Mesothelial cell of epicardium (in vitro differentiated cells): ENCODE data around the gene SYMPK. TPM values are rescaled to one million over a fixed set of nuclear protein-coding genes. Genes with fewer than 3 reads are reported as not detected.

Experiments
- DNase-seq, 2 experiments: peaks; one replicate each; pipeline ENCODE4 v3.0.0; 2021; ENCODE audit warnings: low spot score in 2 of 2; ENCODE audit not compliant: unreplicated experiment in 2 of 2
- H3K27ac Mint-ChIP-seq: 2 replicates; pipeline ENCODE4 v1.8.0; 2021; ENCODE audit warnings: mixed read lengths
- H3K27me3 Mint-ChIP-seq: 2 replicates; pipeline ENCODE4 v1.8.0; 2021; ENCODE audit warnings: low read depth, mixed read lengths
- H3K36me3 Mint-ChIP-seq: 2 replicates; pipeline ENCODE4 v1.8.0; 2021; ENCODE audit warnings: mixed read lengths
- H3K4me1 Mint-ChIP-seq: 2 replicates; pipeline ENCODE4 v1.8.0; 2021; ENCODE audit warnings: mixed read lengths
- H3K4me3 Mint-ChIP-seq: 2 replicates; pipeline ENCODE4 v1.8.0; 2021; ENCODE audit warnings: mild to moderate bottlenecking, moderate library complexity, mixed read lengths
- H3K9me3 Mint-ChIP-seq: 2 replicates; pipeline ENCODE4 v1.8.0; 2021; ENCODE audit warnings: mixed read lengths
- CTCF ChIP-seq: fragments of 200-600 bp; sonication (generic); IDR thresholded peaks from one replicate; pipeline ENCODE4 v1.5.0; 2021; ENCODE audit warnings: antibody characterized with exemption; ENCODE audit not compliant: unreplicated experiment
- total RNA-seq: library from RNA; stranded (reverse); gene quantifications from 3 replicates; pipeline ENCODE4 v1.2.1, GENCODE V29; 2021

The SYMPK gene
- total RNA-seq, 1 donor from 2014 or later = 92.6 TPM

GRCh38 chr19:45902651-45903625 is 40.0 kb upstream of the SYMPK start:
- Mint-ChIP-seq H3K9me3 (no peaks in the 10 kb centered on the region), H3K27me3 (peaks cover 11% of the 10 kb centered on the region), H3K4me1 (peaks cover 5% of the 10 kb centered on the region), H3K27ac (peak overlapping the region; percentile 86), H3K36me3 (peaks cover 22% of the 10 kb centered on the region), H3K4me3 (peak overlapping the region; percentile 86)
- peak; percentile 99 to 100 for DNase-seq
- no peak for TF ChIP-seq CTCF

- Mint-ChIP-seq H3K27ac (peak within 1 kb of the TSS; percentile 86), H3K9me3 (no peaks in the 10 kb centered on the region), H3K4me3 (peak within 1 kb of the TSS; percentile 86), H3K36me3 (peaks cover 22% of the 10 kb centered on the region), H3K27me3 (peaks cover 11% of the 10 kb centered on the region), H3K4me1 (peaks cover 5% of the 10 kb centered on the region)
- no peak for DNase-seq
- TF ChIP-seq CTCF = no peak
These were observed 39.1 kb upstream of the SYMPK start, which contains the start of gene MYPOP for GRCh38 chr19:45901912-45902650. Gene MYPOP, minus strand, starts transcription at chr19:45902613. Its CDS starts 840 bp downstream, at chr19:45901773.

- H3K36me3 Mint-ChIP-seq = peaks cover 22% of the 10 kb centered on the region
- peaks cover 5% of the 10 kb centered on the region for H3K4me1 Mint-ChIP-seq
These were observed 38.5 kb upstream of the SYMPK start for GRCh38 chr19:45901432-45901911.

GRCh38 chr19:45900738-45901431 is 37.9 kb upstream of the SYMPK start:
- TF ChIP-seq CTCF = no peak
- Mint-ChIP-seq H3K4me3 (peak overlapping the region; percentile 55), H3K27me3 (peaks cover 11% of the 10 kb centered on the region), H3K27ac (no peak overlapping the region), H3K4me1 (peaks cover 5% of the 10 kb centered on the region), H3K9me3 (no peaks in the 10 kb centered on the region), H3K36me3 (peaks cover 22% of the 10 kb centered on the region)
- DNase-seq = no peak

More at GRCh38 chr19:45901432-45901911, 38.5 kb upstream of the SYMPK start:
- H3K4me3 Mint-ChIP-seq = peak overlapping the region; percentile 55
- DNase-seq = peak in 1 of 2 experiments; percentile 53
- H3K9me3 Mint-ChIP-seq = no peaks in the 10 kb centered on the region
- no peak overlapping the region for H3K27ac Mint-ChIP-seq
- no peak for TF ChIP-seq CTCF
- peaks cover 11% of the 10 kb centered on the region for H3K27me3 Mint-ChIP-seq
